ENCODE measurements around the gene FBLIM1. TPM values are rescaled to one million over a fixed set of nuclear protein-coding genes. Genes with fewer than 3 reads are reported as not detected.

FBLIM1 gene
- total RNA-seq, 1 experiment from 2014 or later, result 64.7 TPM

DNA sequence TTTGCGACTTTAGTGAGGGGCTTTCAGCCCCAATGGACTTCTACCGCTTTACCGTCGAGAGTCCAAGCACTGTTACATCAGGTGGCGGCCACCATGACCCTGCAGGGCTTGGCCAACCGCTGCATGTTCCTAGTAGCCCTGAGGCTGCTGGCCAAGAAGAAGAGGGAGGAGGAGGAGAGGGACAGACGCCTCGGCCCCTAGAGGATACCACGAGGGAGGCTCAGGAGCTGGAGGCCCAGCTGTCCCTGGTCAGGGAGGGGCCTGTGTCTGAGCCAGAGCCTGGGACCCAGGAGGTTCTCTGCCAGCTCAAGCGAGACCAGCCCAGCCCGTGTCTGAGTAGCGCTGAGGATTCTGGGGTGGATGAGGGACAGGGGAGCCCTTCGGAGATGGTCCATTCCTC, 31.2 kb upstream of the FBLIM1 start:
- Histone ChIP-seq H3K23ac (ENCODE audit: insufficient read length, low read depth, low read length) (no peak overlapping the region), H3K23me2 (ENCODE audit: insufficient read length, low read depth, low read length, poor library complexity, severe bottlenecking) (no peaks in the 10 kb centered on the region), H2BK20ac (ENCODE audit: low read depth, low read length, poor library complexity, severe bottlenecking) (no peak overlapping the region), H3K79me2 (ENCODE audit: insufficient read depth, low read length) (no peaks in the 10 kb centered on the region), H3K27ac (ENCODE audit: insufficient read length, low read depth, low read length) (no peak overlapping the region), H2AK5ac (ENCODE audit: insufficient read length, low read length) (no peak overlapping the region), H4K91ac (ENCODE audit: insufficient read length, low read depth, low read length) (no peak overlapping the region), H3K79me1 (ENCODE audit: insufficient read depth, low read depth, low read length, poor library complexity, severe bottlenecking) (no peaks in the 10 kb centered on the region), H3K56ac (ENCODE audit: insufficient read length, low read depth, low read length) (no peak overlapping the region), H2BK5ac (ENCODE audit: insufficient read length, low read length) (no peak overlapping the region), H4K5ac (ENCODE audit: insufficient read length, low read depth, low read length) (no peak overlapping the region), H3K27me3 (ENCODE audit: insufficient read depth, low read length) (no peaks in the 10 kb centered on the region), H3K9me3 (ENCODE audit: control insufficient read depth, low read depth, low read length) (no peaks in the 10 kb centered on the region), H2BK120ac (ENCODE audit: low read depth, low read length, poor library complexity, severe bottlenecking) (no peak overlapping the region), H4K8ac (replicated peaks; ENCODE audit: insufficient read length, low read depth, low read length) (no peak overlapping the region), H4K20me1 (ENCODE audit: control insufficient read depth, insufficient read depth, insufficient read length) (no peaks in the 10 kb centered on the region), H2AFZ (ENCODE audit: low read length) (no peak overlapping the region), H3T11ph (ENCODE audit: low read length) (no peak overlapping the region), H3K4ac (ENCODE audit: low read depth, low read length) (no peak overlapping the region), H3K4me1 (ENCODE audit: insufficient read depth, low read length) (no peaks in the 10 kb centered on the region), H2BK12ac (ENCODE audit: insufficient read length, low read depth, low read length) (no peak overlapping the region), H2BK15ac (ENCODE audit: low read depth, low read length) (no peak overlapping the region), H3K18ac (ENCODE audit: insufficient read length, low read depth, low read length) (no peak overlapping the region), H3K4me2 (ENCODE audit: insufficient read depth, insufficient read length, low read length) (no peak overlapping the region), H3K9ac (ENCODE audit: extremely low read depth, insufficient read length, low read length) (no peak overlapping the region), H3K14ac (ENCODE audit: insufficient read depth, low read length) (no peak overlapping the region; the same call in 1 of the 2 replicates)
- DNase-seq, result no peak
- TF ChIP-seq, protein P1, sequence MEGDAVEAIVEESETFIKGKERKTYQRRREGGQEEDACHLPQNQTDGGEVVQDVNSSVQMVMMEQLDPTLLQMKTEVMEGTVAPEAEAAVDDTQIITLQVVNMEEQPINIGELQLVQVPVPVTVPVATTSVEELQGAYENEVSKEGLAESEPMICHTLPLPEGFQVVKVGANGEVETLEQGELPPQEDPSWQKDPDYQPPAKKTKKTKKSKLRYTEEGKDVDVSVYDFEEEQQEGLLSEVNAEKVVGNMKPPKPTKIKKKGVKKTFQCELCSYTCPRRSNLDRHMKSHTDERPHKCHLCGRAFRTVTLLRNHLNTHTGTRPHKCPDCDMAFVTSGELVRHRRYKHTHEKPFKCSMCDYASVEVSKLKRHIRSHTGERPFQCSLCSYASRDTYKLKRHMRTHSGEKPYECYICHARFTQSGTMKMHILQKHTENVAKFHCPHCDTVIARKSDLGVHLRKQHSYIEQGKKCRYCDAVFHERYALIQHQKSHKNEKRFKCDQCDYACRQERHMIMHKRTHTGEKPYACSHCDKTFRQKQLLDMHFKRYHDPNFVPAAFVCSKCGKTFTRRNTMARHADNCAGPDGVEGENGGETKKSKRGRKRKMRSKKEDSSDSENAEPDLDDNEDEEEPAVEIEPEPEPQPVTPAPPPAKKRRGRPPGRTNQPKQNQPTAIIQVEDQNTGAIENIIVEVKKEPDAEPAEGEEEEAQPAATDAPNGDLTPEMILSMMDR (conservative IDR thresholded peaks at IDR 0.05), result no peak
- Mint-ChIP-seq H3K27me3 (ENCODE audit: low read depth) (no peaks in the 10 kb centered on the region), H3K36me3 (ENCODE audit: insufficient read depth in 1 of 3, low read depth in 3 of 3) (peaks cover 16 to 50% (median 40%) of the 10 kb centered on the region in 3 experiments; a peak in 6 of 7 replicates), H3K27ac (no peak overlapping the region; a peak in 1 of 7 replicates), H3K4me3 (no peak overlapping the region), H3K9me3 (no peaks in the 10 kb centered on the region), H3K4me1 (0 out of 4 replicates have a peak, but pooled peaks cover 0 to 3% of the 10 kb centered on the region in 2 experiments)
- no CpG with 5 or more reads among the region's 13 CpGs for WGBS (ENCODE audit: extremely low coverage, insufficient read length, low lambda C conversion rate)
